Left lung (tissue), 10 donors: ENCODE data around the gene PLEKHG3. TPM values are rescaled to one million over a fixed set of nuclear protein-coding genes. Genes with fewer than 3 reads are reported as not detected.
A peak's percentile ranks its signal among the peaks of the same experiment; 100 is the strongest.

Experiments
- ATAC-seq: fragments of 200-7000 bp; cut with Tn5 transposase; one replicate; pipeline ENCODE4 v1.9.1; 2020; ENCODE audit warnings: moderate library complexity
- DNase-seq, 4 donors: peaks; one replicate each; pipeline ENCODE4 v3.0.0-alpha.2; 2013 to 2020
- H3K27ac ChIP-seq, 2 donors: fragments of 200-600 bp; sonication (generic) in 1 of 2; one replicate each; pipeline versions ENCODE4 v1.5.0 to v1.8.0; 2020 to 2021
- H3K27me3 ChIP-seq, 2 donors: fragments of 200-600 bp; sonication (generic) in 1 of 2; one replicate each; pipeline versions ENCODE4 v1.5.0 to v1.8.0; 2020 to 2021
- H3K36me3 ChIP-seq, 2 donors: fragments of 200-600 bp; sonication (generic) in 1 of 2; one replicate each; pipeline versions ENCODE4 v1.5.0 to v1.8.0; 2020 to 2021
- H3K4me1 ChIP-seq, 2 donors: fragments of 200-600 bp; one replicate each; pipeline ENCODE4 v1.8.0; 2021
- H3K4me3 ChIP-seq, 2 donors: fragments of 200-600 bp; sonication (generic) in 1 of 2; one replicate each; pipeline versions ENCODE4 v1.5.0 to v1.8.0; 2020 to 2021; ENCODE audit warnings: mild to moderate bottlenecking in 1 of 2
- H3K9me3 ChIP-seq, 2 donors: fragments of 200-600 bp; sonication (generic) in 1 of 2; one replicate each; pipeline versions ENCODE4 v1.5.0 to v1.8.0; 2020 to 2021
- intact Hi-C, 2 donors: fragments of 100-400 bp; cut with DNase I; formaldehyde crosslinking; loops; one replicate each; pipeline versions ENCODE4 v1.11.2 to v1.14.2; 2022
- polyA plus RNA-seq, 6 donors: library from polyadenylated mRNA; unstranded; fragments of 120-200 nt; gene quantifications; one replicate each; pipeline ENCODE4 v1.2.1, GENCODE V29; 2013; ENCODE audit not compliant: insufficient read length in 6 of 6
- total RNA-seq, 2 donors: library from RNA; stranded (reverse); fragmentation: NEBNext Ultra II Directional; extraction: Animal tissue kit (Norgen Biotek cat#: 25700); gene quantifications; one replicate each; pipeline ENCODE4 v1.2.1, GENCODE V29; 2021
- TF ChIP-seq, protein P1 (sequence below), 2 donors: fragments of 200-600 bp; sonication (generic) in 1 of 2; IDR thresholded peaks; one replicate each; pipeline versions ENCODE4 v1.5.0 to v1.8.0; 2021; ENCODE audit warnings: antibody characterized with exemption in 2 of 2
- donor health status: DM: no; HTN: yes; CAD: no.
- donor health status: DM: no; HTN: no; CAD: no.

PLEKHG3 gene
- total and polyA plus RNA-seq, 8 donors: 31.9 to 67.3 (median 56.0) TPM

DNA sequence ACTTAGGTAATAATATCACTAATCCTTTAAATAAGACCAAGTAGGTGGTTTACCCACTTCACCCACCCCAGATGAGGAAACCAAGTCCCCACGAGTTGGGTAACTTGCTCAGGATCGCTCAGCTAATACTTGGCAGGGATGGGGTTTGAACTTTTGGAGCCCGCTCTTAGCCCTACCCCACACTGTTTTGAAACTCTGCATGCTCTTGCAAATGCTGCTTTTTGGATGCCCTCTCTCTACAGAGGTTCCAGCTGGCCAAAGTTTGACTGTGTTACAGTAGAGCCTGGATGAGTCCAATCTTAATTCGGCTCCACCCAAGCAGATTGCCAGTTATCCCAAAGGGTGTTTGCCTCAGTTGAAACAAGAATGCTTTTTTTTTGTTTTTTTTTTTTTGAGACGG is 6.8 kb downstream of the PLEKHG3 start:
- peaks cover 19 to 70% of the 10 kb centered on the region in 2 donors for H3K4me1 ChIP-seq
- H3K9me3 ChIP-seq: peaks cover 0 to 4% of the 10 kb centered on the region in 2 donors
- intact Hi-C loops: no loop called here
- no peaks in the 10 kb centered on the region for H3K27me3 ChIP-seq
- DNase-seq (no peak), ATAC-seq (no peak)
- no peaks in the 10 kb centered on the region for H3K36me3 ChIP-seq
- H3K27ac ChIP-seq: peak overlapping the region in 1 of 2 donors; percentile 93
- H3K4me3 ChIP-seq: no peak overlapping the region
- TF ChIP-seq, protein P1, sequence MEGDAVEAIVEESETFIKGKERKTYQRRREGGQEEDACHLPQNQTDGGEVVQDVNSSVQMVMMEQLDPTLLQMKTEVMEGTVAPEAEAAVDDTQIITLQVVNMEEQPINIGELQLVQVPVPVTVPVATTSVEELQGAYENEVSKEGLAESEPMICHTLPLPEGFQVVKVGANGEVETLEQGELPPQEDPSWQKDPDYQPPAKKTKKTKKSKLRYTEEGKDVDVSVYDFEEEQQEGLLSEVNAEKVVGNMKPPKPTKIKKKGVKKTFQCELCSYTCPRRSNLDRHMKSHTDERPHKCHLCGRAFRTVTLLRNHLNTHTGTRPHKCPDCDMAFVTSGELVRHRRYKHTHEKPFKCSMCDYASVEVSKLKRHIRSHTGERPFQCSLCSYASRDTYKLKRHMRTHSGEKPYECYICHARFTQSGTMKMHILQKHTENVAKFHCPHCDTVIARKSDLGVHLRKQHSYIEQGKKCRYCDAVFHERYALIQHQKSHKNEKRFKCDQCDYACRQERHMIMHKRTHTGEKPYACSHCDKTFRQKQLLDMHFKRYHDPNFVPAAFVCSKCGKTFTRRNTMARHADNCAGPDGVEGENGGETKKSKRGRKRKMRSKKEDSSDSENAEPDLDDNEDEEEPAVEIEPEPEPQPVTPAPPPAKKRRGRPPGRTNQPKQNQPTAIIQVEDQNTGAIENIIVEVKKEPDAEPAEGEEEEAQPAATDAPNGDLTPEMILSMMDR (IDR thresholded peaks at IDR 0.05): no peak

DNA sequence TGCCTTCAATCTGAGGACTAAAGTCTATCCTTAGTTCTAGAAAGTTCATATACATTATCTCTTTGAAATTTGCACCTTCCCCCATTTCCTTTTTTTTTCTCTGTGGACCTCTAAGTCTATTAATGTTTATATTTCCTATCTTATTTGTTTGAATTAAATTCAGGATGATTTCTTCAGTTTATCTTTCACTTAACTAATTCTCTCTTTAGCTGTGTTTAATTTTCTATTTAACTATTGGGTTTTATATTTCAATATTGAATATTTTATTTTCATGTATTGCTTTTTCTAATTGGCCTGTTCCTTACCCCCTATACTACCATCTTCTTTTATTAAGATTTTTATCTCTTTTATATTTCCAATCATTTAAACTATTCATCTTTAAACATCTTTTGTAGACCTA is 9.5 kb downstream of the PLEKHG3 start:
- ATAC-seq: no peak
- Histone ChIP-seq H3K36me3 (no peaks in the 10 kb centered on the region), H3K27me3 (no peaks in the 10 kb centered on the region), H3K27ac (no peak overlapping the region), H3K9me3 (peaks cover 0 to 4% of the 10 kb centered on the region in 2 donors), H3K4me3 (no peak overlapping the region), H3K4me1 (peaks cover 15 to 67% of the 10 kb centered on the region in 2 donors)
- intact Hi-C loops: no loop called here
- no peak for DNase-seq
- TF ChIP-seq, protein P1 (IDR thresholded peaks at IDR 0.05): no peak

DNA sequence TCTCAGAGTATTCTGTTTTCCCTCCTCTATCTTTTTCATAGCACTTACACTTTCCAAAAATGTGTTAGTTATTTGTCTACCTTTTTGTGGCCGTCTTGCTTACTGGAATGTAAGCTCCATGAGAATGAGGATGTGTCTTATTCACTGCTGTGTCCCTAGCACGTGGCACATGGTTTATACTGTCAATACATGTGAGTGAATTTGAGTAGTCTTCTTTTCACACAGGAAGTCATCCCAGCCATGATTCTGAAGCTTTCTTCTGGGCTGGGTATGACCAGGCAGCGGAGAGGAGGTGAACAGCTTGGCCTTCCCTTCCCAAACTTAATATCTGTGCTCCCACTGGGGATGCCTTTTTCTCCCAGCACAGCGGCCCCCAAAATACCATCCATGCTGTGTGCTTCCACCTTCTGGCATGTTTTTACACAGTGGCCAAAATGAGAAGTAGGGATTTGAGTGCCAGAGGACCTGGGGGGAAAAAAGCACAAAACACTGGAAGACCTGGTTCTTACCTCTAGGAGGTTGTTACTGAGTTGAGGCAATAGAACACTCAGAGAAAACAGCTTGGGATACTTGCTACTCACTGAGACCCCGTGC is 10.3 kb downstream of the PLEKHG3 start:
- Histone ChIP-seq H3K4me3 (no peak overlapping the region), H3K27ac (no peak overlapping the region), H3K4me1 (peaks cover 17 to 63% of the 10 kb centered on the region in 2 donors), H3K36me3 (no peaks in the 10 kb centered on the region), H3K9me3 (peaks cover 0 to 4% of the 10 kb centered on the region in 2 donors), H3K27me3 (no peaks in the 10 kb centered on the region)
- intact Hi-C loops: no loop called here
- TF ChIP-seq, protein P1 (IDR thresholded peaks at IDR 0.05): no peak
- no peak for ATAC-seq
- DNase-seq: no peak

DNA sequence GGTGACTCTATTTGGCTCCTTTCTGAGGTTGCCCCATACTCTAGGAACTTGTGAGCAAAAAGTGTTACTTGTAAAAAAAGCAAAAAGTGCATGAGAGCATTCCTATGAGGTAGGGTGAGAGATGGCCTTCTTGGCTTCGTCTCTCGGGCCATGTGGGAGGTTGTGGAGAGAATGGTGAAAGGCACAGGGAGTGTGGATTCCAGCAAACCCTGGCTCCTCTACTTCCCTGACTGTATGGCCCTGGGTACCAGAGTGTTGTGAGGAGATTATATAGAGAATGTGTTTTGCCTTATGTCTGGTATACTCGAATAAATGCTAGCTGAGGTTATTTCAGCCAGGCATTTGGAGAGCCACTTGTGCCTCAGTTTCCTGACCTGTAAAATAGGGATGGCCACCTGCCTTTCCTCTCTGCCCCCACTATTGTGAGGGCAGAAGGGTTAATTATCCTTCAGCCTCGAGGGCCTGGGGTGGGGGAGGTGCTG is 11.0 kb downstream of the PLEKHG3 start:
- intact Hi-C loops: no loop called here
- Histone ChIP-seq H3K4me3 (no peak overlapping the region), H3K9me3 (peaks cover 0 to 4% of the 10 kb centered on the region in 2 donors), H3K27me3 (no peaks in the 10 kb centered on the region), H3K4me1 (peaks cover 16 to 64% of the 10 kb centered on the region in 2 donors), H3K36me3 (no peaks in the 10 kb centered on the region), H3K27ac (peak overlapping the region in 1 of 2 donors; percentile 26)
- ATAC-seq (no peak), DNase-seq (no peak)
- TF ChIP-seq, protein P1 (IDR thresholded peaks at IDR 0.05): no peak

DNA sequence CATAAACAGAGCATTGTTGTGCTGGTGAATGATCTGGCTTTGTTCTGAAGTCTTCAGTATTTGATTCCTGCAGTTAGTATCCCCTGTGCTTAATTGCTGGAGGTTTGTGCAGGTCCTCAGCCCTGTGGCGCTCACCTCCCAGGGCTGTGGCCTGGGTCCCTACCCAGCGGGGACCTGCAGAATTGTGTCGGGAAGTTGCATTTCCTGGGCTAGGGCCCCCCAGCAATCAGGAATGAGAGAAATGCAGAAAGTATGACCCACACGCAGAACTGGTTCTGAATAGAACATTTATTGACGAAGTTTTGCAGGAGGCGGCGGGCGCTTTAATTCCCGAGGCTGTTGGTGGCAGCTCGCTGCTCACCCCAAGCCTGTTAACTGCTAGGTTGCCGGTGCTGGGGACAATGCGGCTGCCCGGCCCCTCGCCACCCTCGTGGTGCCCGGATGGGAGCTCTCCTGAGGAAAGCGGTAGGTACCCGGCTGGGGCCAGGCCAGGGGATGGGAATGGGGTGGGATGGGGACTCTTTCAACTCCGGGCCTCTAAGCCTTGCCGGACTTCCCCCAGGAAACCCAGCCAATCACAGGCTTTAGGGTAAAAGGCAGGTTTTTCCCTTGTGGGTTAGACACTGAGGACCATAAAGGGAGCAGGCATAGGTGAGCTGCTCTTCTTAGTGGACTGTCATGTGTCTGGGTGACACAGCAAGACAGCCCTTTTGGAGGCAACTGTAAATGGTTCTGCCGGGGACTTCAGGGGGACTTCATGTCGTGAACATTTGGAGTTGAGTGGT is 11.6 kb downstream of the PLEKHG3 start:
- no peaks in the 10 kb centered on the region for H3K27me3 ChIP-seq
- H3K4me1 ChIP-seq: peaks cover 16 to 64% of the 10 kb centered on the region in 2 donors
- TF ChIP-seq, protein P1 (IDR thresholded peaks at IDR 0.05): no peak
- H3K4me3 ChIP-seq: peak overlapping the region in 1 of 2 donors; percentile 13
- peak in 1 of 4 donors; percentile 36 for DNase-seq
- intact Hi-C loops: no loop called here
- ATAC-seq: peak; percentile 38
- peak overlapping the region in 1 of 2 donors; percentile 26 for H3K27ac ChIP-seq
- H3K36me3 ChIP-seq: no peaks in the 10 kb centered on the region
- peaks cover 0 to 4% of the 10 kb centered on the region in 2 donors for H3K9me3 ChIP-seq
